ENCODE data around the gene CLIC3.

CLIC3 gene

GRCh38 chr9:136950656-136951276, 45.6 kb downstream of the CLIC3 start:
- no peak for DNase-seq

GRCh38 chr9:136949817-136950655, 46.3 kb downstream of the CLIC3 start:
- no peak for DNase-seq

- no peak for DNase-seq
Observed at GRCh38 chr9:136949239-136949816, 47.0 kb downstream of the CLIC3 start.

- no peak for DNase-seq
Observed at GRCh38 chr9:136947955-136948510, 48.3 kb downstream of the CLIC3 start.

DNA sequence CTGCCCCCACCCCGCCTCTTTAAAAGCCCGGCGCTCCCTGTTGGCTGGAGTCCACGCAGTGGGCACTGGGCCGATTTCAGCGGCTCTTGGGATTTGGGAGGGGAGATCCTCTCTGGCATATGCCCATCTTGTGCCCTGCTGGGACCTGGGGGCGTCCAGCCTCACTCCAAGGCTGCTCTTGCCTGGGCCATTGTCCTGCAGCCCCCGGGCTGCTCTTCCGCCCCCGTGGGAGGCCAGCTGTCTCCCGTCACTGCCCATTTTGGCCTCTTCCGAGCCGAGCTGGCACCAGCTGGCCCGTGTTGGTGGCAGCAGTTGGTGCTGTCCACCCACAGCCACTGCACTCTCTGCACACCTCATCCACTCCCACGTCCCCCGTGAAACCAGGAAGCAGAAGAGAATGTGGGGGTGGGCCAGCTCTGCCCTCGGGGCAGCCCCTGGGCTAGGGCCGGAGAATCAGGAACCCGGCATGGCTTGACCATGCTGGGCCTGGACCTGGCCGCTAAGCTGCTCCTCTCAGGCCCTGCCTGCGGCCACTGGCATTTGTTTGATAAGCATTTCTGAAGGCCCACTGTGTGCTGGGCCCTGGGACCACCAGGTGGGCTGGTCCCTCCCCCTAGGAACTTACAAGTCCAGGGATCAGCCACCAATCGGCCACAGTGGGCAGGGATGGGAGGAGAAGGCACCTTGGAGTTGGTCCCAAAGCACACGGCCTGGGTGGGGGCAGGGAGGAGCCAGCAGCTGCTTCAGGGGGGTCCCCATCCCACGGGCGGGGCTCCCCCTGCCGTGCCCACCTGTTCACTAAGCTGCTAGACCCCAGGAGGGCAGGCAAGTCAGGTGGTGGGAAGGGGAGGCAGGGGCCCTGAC, 49.1 kb downstream of the CLIC3 start:
- DNase-seq = no peak

DNA sequence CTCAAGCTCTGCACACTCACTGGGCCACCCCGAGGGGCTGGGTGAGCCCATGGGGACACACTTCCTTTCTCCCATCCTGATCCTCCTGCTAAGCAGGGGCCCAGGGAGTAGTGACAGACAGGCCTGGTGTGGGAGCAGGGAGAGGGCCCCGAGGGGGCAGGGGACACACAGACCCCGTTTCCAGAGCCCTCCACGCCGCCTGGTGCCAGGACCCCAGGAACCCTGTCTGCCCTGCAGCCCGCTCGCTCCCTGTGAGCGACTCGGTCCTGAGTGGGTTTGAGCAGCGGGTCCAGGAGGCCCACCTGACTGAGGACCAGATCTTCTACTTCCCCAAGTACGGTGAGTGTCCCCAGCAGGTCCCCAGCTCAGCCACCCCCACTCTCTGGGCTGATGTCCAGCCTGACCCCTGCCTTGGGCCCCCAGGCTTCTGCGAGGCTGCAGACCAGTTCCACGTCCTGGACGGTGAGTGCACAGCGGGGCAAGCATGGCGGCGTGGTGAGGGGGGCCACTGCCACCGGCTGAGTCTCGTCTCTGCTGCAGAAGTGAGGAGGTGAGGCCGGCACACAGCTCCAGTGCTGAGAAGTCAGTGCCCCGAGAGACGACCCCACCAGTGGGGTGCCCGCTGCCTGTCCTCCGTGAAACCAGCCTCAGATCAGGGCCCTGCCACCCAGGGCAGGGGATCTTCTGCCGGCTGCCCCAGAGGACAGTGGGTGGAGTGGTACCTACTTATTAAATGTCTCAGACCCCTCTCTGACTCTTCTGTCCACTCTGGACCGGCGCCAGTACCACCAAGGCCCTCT, 49.9 kb downstream of the CLIC3 start:
- DNase-seq = no peak

- no peak for DNase-seq
Observed at GRCh38 chr9:136945333-136946227, 50.8 kb downstream of the CLIC3 start.

Measured in NCI-H187 treated with DMSO at 0.1 percent for 48 hours (cell line).